Esophagus squamous epithelium (tissue), 4 donors: ENCODE measurements around the gene ZSWIM4.

Experiments
- POLR2A ChIP-seq, 4 donors: fragments of 450-650 bp; IDR thresholded peaks; one replicate each; pipeline ENCODE4 v1.6.1; 2017; ENCODE audit warnings: antibody characterized with exemption in 4 of 4, mild to moderate bottlenecking in 4 of 4, moderate library complexity in 3 of 4
- TF ChIP-seq, protein P1 (sequence below), 6 experiments: fragments of 450-650 bp in 4 of 6; fragments of 200-600 bp in 2 of 6; sonication (generic) in 2 of 6; IDR thresholded peaks; one replicate each; pipeline ENCODE4 v1.5.1; 2016 to 2019; ENCODE audit warnings: antibody characterized with exemption in 6 of 6, mild to moderate bottlenecking in 4 of 6, moderate library complexity in 4 of 6

DNA sequence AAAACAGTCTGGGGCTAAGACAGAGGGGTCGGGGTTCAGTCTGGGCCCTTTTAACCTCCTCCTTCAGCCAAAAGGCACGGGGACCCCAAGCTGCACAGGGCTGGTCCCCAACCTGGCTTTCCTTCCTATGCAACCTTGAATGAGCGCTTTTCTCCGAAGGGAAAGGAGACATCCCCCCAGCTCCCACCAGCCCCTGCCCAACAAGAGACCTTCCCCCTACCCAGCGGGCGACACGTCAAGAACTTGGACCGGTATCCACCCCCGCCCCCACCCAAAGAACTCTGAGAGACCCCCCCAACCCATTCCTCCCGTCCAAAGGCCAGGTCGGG, 46.7 kb downstream of the ZSWIM4 start:
- no peak for TF ChIP-seq POLR2A (IDR thresholded peaks at IDR 0.05)
- TF ChIP-seq, protein P1, sequence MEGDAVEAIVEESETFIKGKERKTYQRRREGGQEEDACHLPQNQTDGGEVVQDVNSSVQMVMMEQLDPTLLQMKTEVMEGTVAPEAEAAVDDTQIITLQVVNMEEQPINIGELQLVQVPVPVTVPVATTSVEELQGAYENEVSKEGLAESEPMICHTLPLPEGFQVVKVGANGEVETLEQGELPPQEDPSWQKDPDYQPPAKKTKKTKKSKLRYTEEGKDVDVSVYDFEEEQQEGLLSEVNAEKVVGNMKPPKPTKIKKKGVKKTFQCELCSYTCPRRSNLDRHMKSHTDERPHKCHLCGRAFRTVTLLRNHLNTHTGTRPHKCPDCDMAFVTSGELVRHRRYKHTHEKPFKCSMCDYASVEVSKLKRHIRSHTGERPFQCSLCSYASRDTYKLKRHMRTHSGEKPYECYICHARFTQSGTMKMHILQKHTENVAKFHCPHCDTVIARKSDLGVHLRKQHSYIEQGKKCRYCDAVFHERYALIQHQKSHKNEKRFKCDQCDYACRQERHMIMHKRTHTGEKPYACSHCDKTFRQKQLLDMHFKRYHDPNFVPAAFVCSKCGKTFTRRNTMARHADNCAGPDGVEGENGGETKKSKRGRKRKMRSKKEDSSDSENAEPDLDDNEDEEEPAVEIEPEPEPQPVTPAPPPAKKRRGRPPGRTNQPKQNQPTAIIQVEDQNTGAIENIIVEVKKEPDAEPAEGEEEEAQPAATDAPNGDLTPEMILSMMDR (IDR thresholded peaks at IDR 0.05): no peak
